WI38 (cell line): ENCODE results near the gene CROT.

Experiments used
- H3K4me3 ChIP-seq: 2 replicates; pipeline ENCODE4 v1.5.1; 2011; ENCODE audit warnings: low read depth, mild to moderate bottlenecking, control low read depth, low read length
- CTCF ChIP-seq: IDR thresholded peaks from 2 replicates; pipeline ENCODE4 v1.5.1; 2012; ENCODE audit warnings: low read depth, mild to moderate bottlenecking, control low read depth, low read length

The CROT gene

DNA sequence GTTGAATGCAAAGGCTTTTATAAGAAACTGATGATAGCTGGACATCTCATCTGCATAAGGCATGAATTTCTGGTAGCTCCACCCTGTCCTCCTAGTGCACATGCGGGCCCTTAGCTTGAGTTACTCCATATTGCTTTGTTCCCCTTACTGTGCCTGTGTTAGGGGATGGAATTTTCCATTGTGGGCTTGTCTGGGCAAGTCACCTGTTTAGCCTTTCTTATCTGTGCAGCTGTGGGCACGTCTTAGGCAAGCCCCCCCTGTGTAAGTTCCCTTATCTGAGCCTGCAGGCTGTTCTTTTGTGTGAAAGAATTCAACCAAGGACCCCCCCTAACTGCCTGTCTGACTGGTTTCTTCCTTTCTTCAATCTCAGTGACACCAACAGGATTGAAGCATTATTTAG is 14.5 kb upstream of the CROT start:
- no peak overlapping the region for H3K4me3 ChIP-seq

DNA sequence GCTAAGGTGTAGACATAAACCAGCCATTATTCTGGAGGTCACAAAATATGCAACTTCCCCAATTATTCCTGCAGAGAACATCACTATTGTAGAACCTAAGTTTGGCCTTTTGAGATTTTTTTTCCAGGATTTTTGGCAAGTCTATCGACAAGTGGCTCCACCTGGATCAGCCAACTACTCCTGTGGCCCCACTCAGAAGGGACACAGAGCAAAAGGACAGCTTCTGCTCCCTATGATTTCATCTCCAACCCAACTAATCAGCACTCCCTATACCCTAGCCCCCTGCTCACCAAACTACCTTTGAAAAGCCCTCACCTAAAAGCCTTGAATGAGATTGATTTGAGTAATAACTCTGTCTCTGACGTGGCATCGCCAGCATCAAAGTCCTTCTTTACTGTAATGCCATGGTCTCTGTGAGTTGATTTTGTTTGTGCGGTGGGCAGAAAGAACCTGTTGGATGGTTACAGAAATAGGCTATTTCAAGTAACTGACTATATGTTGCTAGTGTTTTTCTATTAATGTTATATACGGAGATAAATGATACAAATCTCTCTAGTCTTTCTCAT is 13.7 kb upstream of the CROT start:
- no peak for TF ChIP-seq CTCF
- H3K4me3 ChIP-seq, result no peak overlapping the region

More for the DNA sequence above, 14.5 kb upstream of the CROT start:
- no peak for TF ChIP-seq CTCF

DNA sequence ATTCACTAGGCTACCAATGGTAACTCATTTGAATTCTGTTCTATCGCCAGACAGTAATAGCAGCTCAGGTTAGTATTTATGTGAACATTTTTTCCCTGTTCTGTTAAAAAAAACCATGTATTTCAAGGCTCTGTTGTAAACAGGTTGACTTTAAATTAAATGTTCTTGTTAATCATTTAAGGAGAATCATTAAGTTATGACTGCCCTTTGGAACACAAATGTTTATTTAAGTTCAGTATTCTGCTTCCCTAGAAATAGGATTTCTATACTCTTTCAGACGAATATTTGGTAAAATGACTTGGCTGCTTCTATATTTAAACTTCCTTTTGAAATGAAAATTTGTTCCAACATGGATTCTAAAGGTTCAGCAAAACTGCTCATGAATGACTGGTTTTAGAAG is 13.1 kb upstream of the CROT start:
- no peak for TF ChIP-seq CTCF
- H3K4me3 ChIP-seq, result no peak overlapping the region

- no peak for TF ChIP-seq CTCF
Measured at GRCh38 chr7:87336136-87336535, 9.3 kb upstream of the CROT start.

GRCh38 chr7:87337331-87337730 is 8.1 kb upstream of the CROT start:
- TF ChIP-seq CTCF, result no peak
- H3K4me3 ChIP-seq, result no peak overlapping the region

More at GRCh38 chr7:87336136-87336535, 9.3 kb upstream of the CROT start:
- H3K4me3 ChIP-seq, result no peak overlapping the region

- H3K4me3 ChIP-seq, result no peak overlapping the region
- no peak for TF ChIP-seq CTCF
Measured at GRCh38 chr7:87339373-87339897, 6.0 kb upstream of the CROT start.

DNA sequence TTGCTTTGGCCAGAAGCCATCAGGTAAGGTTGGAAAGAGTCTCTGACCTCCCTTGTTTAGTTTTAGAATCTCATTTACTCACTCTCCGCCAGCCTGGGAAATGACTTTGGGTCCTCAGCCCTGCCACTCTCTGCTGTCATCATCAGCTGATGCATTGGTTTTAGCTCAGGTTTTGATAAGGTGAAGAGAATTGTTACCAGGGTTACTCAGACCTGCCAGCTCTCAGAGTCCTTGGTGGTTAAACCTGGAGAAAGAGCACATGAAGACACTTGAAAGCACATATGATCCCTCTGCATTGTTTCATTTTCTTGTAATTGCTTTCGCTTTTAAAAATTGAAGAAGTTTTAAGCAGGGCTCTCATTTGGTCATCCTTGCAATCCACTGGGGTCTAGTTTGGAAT is 4.0 kb upstream of the CROT start:
- H3K4me3 ChIP-seq, result no peak overlapping the region
- no peak for TF ChIP-seq CTCF
